DMS53 treated with DMSO at 0.1 percent for 48 hours (cell line): Measurements from ENCODE around the gene C6orf89.
"Not testable (repeated sequence)": the region's sequence is repeated elsewhere in the genome, so short reads cannot be mapped to it uniquely, and the experiment has no call there.

Experiments used
- DNase-seq: peaks from one replicate; lab custom pipeline; 2025; ENCODE audit not compliant: unreplicated experiment; lab: John Stamatoyannopoulos, UW

C6orf89 gene

DNA sequence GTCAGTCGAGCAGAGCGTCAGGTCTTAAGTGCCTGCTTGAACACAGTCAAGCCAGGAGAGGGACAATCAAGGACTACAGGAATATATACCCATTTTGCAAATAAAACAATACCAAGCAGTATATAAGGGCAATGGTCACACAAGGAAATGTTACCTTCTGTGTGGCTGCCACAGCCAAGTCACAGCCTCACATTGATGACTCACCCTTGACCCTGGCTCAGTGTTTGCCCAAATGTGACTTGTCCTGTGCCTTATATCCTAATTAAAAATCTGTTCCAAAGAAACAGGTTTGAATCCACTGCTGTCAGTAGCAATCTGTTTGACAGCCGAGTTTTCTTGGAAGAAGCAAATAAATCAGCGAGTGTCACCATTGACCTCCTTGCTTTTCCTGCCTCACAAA, 34.3 kb downstream of the C6orf89 start:
- no peak for DNase-seq

DNA sequence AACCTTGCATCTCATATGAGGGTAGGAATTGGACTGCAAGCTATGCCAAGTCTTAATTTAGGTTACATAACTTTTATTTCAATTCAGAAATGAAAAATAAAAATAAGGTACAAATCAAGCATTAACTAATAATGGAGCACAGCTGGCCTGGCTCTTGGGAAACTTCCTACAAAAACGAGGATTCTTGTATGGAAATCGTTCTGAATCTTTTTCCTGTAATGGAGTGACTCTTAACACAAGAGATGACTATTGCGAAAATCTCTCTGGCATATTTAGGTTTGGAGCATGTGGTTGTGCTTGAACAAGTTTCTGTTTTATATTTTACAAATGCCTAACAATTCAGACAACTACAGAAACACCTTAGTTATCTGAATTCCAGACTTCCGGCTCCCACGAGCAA, 34.8 kb downstream of the C6orf89 start:
- no peak for DNase-seq

DNA sequence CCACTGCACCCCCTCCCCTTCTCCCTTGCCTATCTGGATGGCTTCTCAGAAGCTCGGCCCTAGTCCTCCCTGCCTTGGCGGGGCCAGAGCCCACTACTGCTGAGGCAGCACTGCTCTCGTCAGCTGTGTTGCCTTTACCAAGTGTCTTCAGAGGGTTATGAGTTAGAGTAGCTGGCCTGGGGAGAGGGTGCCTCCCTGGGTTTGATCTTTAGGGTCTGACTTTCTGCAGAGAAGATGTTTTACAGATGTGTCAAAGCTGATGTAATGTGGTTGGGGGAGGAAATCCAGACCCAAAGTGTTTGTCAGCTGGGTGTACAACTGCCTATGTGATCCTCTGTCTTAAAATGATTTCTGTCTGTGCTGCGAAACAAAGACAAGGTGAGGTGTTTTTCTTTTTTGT, 38.4 kb downstream of the C6orf89 start:
- DNase-seq = no peak

DNA sequence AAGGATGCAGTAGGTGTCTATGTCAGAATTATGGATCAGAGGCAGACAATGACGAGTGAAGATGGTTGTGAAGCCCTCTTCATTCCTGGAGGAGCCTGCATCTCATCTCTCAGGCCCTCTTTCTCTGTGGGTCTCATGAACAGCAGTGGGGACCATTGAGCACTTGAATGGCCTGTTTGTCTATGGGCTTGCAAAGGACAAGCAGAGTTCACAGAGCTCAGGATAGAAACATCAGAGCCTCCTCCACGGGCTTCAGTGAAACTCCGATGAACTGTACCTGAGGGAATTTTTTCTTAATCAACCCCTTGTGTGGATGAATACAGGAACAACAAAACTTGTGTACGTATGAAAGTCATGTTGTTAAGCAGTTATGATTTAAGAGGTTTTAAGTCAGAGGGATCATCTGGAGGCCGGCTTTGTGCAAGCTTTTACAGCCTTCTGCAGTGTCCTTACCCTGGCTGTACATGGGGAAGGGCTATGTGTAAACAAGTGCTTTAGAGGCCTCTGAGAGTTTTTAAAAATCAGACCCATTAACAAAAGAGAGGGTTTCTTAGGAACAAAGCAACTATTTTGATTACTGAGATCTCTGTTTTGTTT, 39.1 kb downstream of the C6orf89 start:
- no peak for DNase-seq

DNA sequence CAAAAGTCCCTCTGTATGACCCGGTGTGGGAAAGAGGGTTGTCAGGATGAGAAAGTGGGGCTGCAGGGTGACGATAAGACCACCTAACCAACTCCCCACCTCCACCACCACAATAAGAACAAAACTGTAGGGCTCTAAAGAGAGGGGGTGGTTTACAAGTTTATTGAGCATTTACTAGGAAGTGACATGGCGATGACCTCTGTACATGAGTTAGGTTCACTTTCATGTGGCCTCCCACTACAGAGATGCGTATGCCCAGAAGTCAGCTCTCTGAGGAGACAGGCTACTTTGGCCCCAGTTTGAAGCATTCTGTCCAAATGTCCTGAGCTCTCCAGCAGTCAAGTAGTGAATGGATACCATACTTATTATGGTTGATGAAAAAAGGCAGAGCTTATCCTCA, 40.1 kb downstream of the C6orf89 start:
- no peak for DNase-seq

DNA sequence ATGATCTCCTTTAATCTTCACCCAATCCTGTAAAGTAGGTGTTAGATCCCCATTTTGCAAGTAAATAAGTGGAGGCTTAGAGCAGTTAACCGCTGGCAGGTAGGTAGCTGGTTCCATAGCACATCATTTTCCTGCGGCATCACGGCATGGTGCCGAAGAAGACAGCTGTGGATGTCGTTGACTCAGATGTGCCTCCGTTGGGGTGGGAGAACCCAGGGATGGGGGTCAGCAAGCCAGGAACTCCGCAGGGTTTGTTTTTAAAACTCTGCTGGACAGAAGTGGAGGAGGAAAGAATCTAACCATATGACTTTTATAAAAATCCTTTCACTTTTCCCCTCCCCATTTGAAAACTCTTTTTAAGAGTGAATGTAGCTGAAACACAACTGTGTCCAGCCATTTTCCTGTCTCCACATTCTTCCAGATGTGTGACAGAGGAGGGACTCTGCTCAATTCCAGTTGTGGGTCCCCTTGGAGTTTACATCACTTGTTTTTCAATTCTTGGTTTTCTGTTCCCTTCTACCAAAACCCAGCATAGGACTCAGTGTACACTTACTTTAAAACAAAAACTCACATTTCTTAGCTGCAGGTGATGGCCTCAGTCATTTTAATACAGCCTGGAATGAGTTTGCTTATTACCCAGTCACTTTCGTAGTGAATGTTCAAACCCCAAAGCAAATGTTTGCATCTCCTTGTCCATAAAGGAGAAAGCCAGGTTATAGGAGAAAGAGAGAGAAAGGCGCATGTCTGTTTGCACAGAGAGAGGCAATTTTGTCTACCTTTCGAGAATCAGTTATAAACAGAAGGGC, 41.2 kb downstream of the C6orf89 start:
- DNase-seq = no peak

DNA sequence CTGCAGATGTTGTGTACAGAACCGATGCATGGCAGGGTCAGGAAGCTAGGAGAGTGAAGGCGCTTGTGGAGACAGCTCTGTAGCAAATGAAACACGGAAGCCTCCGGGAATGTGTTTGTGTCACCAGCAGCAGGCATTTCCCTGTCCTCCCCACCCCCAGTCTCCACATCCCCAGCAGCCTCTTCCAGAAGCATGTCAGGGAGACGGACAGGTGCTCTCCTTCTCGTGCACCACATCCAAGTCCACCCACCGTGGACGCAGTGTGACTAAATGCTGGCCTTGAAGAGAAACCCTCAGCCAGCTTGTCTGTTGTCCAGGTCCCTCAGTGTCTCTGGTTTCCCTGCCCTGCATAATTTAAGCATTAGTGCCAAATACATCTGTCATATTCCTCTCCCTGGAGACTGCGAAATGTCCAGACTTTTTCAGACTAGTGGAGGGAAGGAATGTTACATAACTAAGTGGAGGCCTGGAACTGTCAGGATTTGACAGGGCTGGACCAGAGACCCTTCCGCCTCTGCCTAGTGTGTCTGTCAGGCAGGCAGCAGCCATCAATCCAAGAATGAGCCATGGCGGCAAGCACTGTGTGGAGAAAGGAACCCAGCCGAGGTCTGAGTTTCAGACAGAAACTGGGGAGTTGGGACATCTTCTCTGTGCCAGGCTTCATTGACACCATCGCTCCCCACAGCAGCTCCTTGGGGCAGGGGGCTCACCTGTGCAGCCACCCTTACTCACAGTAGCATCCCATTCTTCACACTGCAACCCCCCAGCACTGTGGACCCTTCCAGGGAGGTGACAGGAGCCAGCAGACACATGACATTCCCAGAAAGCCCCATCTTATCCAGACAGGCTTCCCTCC, 42.2 kb downstream of the C6orf89 start:
- DNase-seq = no peak

DNA sequence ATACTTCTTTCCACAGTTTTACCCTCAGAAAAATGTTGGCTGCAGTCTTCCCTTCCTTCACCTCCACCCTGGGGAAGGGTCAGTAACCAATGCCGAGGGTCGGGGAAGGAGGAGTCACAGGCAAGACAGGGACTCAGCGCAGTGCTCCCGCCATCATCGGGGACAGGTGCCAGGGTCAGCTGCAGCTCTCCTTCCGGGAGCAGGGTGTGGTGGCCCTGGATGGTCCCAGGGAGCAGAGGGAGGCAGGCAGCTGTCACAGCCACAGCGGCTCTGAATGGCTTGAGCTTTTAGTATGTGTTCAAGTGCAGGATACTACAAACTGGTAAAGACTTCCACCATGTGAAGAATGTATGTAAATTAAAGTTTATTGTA, 42.8 kb downstream of the C6orf89 start:
- no peak for DNase-seq

DNA sequence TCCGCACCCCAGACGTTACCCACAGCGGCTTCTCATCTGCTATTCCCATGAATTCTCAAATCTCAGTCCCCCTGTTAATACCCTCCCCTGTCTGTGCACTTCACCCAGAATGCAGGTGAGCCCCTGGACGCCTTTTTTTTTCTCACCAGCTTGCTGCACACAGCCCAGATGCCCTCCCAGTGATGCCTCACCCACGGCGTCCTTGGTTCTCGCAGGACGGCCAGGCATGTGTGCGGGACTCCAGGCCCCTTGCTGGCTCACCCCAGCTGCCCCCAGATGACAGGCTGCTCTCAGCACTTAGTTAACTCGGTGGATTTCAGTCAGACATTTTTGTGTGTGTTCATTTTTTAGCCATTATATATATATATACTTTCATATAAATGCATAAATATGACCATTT, 43.4 kb downstream of the C6orf89 start:
- no peak for DNase-seq

DNA sequence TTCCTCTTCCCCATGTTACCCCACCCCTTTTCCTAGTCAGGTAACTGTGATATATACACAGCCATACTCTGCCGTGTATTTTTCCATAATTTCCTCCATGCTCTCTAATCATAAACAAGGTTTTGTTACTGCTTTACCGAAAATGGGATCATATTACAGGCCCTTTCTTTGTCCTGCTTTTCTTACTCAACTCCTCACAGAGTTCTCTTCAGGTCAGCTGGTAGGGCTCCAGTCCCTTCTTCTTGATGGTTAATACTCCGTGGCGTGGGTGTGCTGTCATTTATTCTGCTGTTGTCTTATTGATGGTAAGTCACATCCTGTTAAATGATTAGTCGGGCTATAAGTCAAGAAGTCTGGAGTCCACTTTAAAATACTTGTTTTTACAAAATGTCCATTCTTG, 43.9 kb downstream of the C6orf89 start:
- no peak for DNase-seq

DNA sequence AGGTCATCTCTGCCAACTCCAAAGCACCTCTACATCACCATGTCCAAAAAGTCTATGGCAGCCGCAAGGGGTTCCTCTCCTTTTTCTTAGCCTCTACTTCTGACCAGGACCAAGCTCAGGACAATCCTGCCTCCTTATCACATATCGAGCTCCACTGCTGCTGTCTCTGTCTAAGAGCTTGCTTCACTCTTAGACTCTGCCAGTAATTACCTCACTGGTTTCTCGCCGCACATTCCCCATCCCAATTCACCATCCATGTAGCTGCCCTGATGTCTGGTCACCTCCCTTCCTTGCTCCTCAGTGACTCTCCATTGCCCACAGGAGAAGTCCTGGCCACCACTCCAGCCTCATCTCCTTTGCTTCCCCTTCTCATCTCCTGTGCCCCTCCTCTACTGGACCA, 44.7 kb downstream of the C6orf89 start:
- no peak for DNase-seq

DNA sequence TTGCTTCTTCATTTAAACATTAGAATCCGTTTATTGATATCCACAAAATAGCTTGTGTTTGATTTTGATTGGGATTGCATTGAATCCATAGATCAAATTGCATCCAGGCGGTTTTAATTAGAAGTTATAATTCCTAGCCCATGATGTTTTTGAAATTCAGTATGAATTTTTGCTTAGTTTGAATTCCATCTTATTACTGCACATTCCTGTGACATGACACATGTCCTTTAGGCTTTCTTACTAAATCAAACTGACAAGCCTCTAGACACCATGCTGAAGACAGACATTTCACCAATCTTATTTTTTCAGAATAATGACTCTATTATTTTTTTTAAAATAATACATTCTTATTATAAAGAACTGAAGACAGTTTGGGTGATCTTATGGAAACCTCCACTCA, 47.4 kb downstream of the C6orf89 start:
- DNase-seq = no peak

DNA sequence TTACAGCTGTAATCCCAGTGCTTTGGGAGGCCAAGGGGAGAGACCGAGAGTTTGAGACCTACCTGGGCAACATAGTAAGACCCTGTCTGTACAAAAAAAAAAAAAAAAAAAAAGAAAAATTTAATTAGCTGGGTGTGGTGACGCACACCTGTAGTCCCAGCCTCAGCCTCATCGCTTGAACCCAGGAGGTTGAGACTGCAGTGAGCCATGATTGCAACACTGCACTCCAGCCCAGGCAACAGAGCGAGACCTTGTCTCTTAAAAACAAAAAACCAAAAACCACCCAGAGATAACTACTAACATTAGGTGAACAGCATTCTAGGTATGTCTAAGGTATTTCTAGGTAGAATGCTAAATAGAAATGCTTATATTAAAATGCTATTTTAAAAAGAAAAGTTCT, 47.8 kb downstream of the C6orf89 start:
- DNase-seq = no peak

DNA sequence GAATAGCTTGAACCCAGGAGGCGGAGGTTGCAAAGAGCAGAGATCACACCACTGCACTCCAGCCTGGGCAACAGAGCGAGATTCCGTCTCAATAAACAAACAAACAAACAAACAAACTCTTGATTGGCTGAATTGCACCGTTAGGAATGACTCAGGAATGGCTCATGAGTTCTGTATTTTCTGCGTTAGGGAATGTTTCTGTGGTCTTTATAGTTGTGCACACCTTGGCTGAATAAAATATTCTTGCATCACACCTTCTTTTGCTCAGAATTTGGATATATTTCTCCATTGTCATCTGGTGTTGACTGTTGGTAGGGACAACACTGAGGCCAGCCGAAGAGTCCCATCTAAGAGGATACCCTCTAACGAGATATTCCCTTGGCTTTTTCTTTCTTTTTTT, 49.1 kb downstream of the C6orf89 start:
- DNase-seq = no peak

DNA sequence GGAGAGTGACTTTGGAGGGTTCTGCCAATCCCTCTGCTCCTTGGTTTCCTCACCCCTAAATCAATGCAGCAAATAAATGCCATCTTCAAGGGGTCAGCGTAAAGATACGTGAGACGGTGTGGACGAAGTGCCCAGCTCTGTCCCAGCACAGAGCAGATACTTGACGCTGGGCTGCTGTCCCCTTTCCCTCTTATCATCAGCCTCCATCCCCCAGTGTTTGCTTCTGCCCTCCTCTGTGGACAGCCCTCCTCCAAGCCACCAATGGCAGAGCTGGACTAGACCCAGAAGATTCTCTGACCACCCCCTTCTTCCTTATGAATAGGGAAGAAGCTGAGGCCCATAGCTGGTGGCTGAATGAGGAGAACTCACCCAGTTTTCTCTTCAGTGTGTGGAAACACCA, 51.1 kb downstream of the C6orf89 start:
- no peak for DNase-seq

DNA sequence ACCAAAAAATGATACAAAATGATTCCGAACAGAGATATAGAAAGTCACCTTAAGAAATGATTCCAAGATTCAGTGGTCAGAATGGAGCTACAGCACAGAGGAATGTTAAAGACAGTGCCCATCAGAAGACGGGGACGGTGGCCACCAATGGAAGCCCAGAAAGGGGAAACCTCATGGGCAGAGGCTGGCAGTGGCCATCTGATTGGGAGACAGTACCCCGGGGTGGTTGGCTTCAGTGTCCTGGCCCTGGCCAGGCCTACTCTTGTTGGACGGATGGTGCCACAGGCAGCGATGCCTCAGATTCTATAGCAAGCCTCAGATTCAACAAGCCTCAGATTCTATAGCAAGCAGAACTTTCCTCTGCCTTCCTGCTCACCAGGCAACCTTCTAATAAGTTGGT, 52.1 kb downstream of the C6orf89 start:
- DNase-seq = no peak

DNA sequence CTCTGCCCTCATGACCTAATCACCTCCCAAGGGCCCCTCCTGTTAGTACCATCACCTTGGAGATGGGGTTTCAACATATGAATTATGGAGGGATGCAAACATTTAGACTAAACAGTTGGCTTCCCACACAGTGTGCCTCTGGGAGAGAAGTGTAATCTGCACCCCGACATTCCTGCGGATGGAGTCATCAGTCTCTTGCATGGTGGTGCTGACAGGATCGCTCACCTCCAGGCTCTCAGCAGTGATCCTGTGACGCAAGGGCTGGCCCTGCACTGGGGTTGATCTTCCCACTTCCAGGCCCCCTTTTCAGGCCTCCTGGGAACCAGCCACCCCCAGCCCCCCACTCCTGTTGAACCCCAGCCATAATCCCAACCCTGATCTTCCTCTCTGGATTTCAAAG, 52.8 kb downstream of the C6orf89 start:
- no peak for DNase-seq

DNA sequence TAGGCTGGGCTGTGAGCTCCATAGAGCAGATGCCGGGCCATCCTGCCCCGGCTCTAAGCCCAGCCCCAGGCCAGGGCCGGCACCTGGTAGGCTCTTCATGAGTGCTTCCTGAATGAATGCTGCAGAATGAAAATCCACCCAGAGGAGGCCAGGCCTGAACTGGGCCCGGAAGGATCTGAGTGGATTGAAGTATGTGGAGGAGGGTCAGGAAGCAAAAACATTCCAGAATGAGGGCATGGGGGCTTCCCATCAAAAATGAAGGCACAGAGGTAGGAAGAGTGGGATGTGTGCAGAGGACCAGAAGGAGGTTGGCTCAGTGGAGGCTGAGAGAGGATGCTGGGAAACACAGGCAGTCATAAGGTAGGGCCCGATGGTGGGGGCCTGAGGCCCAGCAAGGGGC, 53.3 kb downstream of the C6orf89 start:
- not testable (repeated sequence) for DNase-seq

DNA sequence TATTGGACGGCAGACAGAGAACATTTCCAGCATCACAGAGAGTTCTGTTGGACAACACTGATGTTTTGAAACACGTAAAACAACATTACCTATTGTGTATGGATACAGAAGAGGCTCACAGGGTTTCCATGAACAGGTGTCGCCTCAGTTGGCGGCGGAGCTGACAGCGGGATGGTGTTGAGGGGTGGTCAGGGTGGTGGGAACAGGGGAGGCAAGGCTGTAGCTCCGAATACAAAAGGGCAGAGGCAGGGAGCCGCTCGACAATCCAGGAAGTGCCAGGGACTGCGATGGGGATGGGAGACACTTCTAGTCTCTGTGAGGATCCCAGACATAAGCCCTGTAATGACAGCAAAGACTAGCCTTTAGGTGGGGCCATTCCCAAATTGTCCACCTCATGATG, 54.3 kb downstream of the C6orf89 start:
- DNase-seq = no peak

DNA sequence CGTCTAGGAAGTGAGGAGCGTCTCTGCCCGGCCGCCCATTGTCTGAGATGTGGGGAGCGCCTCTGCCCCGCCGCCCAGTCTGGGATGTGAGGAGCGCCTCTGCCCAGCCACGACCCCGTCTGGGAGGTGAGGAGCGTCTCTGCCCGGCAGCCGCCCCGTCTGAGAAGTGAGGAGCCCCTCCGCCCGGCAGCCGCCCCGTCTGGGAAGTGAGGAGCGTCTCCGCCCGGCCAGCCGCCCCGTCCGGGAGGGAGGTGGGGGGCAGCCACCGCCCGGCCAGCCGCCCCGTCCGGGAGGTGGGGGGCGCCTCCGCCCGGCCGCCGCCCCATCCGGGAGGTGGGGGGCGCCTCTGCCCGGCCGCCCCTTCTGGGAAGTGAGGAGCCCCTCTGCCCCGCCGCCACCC, 55.8 kb downstream of the C6orf89 start:
- not testable (repeated sequence) for DNase-seq

DNA sequence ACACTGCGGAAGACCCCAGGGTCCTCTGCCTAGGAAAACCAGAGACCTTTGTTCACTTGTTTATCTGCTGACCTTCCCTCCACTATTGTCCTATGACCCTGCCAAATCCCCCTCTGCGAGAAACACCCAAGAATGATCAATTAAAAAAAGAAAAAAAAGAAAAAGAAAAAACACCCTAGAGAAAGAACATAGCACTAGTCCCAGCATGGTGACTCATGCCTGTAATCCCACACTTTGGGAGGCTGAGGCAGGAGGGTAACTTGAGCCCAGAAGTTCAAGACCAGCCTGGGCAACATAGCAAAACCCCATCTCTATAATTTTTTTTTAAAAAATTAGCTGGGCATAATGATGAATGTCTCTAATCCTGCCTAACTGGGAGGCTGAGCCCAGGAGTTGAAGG, 56.6 kb downstream of the C6orf89 start:
- not testable (repeated sequence) for DNase-seq

DNA sequence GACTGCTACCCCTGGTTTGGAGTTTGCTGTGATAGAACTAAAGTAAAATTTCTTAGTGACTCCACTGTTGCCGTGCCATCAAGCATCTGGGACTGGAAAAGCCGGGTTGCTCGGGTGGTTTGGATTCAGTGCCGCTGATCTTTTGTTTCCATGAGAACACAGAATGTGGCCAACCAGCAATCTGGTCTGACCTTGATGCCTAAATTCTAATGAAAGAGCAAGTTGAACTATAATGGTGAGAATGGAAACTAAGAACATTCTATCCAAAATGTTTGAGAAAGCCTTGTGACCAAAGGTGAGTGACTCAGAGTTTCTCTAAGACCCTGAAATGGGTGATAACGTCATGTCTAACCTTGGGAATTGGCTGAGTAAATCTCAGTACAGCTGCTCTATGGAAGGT, 58.9 kb downstream of the C6orf89 start:
- no peak for DNase-seq
